ENCODE results near the gene PSTPIP2.
"Not testable (repeated sequence)": the region's sequence is repeated elsewhere in the genome, so short reads cannot be mapped to it uniquely, and the experiment has no call there.

The PSTPIP2 gene

DNA sequence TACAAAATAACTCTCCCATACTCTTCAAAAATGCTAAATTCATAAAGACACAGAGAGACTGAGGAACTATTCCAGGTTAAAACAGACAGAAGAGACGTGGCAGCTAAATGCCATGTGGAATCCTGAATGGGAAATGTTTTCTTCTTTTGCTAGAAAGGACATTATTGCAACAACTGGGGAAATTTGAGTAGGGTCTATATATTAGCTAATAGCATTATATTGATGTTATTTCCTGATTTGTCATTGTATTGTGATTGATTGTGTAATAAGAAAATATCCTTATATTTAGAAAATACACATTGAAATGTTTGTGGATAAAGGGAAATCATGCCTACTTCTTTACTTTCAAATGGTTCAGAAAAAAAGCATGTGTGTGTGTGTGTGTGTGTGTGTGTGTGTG lies 23.4 kb downstream of the PSTPIP2 start:
- Histone ChIP-seq H3K4me2 (ENCODE audit: low read length) (no peak overlapping the region), H3K4me1 (ENCODE audit: control insufficient read depth, insufficient read depth, low read length) (peaks cover 17% of the 10 kb centered on the region), H3K4me3 (ENCODE audit: low read length) (no peak overlapping the region), H3K9me3 (replicated peaks; ENCODE audit: low read length) (no peaks in the 10 kb centered on the region), H3K36me3 (ENCODE audit: insufficient read depth, low read length) (no peaks in the 10 kb centered on the region), H3K9ac (ENCODE audit: low read depth, low read length) (no peak overlapping the region), H3K27me3 (ENCODE audit: control insufficient read depth, insufficient read depth, low read length) (no peaks in the 10 kb centered on the region)

DNA sequence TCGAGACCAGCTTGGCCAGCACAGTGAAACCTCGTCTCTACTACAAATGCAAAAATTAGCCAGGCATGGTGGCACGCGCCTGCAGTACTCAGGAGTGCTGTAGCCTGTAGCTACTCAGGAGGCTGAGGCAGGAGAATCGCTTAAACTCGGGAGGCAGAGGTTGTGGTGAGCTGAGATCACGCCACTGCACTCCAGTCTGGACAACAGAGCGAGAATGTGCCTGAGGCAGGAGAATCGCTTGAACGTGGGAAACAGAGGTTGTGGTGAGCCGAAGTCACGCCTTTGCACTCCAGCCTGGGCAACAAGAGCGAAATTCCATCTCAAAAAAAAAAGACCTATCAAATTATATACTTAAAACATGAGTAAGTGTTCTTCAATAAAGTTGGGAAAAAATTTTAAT lies 24.7 kb downstream of the PSTPIP2 start:
- H3K27me3 ChIP-seq (ENCODE audit: control insufficient read depth, insufficient read depth, low read length); H3K4me3 ChIP-seq (ENCODE audit: low read length); H3K36me3 ChIP-seq (ENCODE audit: insufficient read depth, low read length); H3K9me3 ChIP-seq (replicated peaks; ENCODE audit: low read length); H3K4me2 ChIP-seq (ENCODE audit: low read length); H3K9ac ChIP-seq (ENCODE audit: low read depth, low read length): not testable (repeated sequence)
- H3K4me1 ChIP-seq (ENCODE audit: control insufficient read depth, insufficient read depth, low read length): peaks cover 22% of the 10 kb centered on the region

- no peak overlapping the region for H3K9ac ChIP-seq (ENCODE audit: low read depth, low read length)
- no peak overlapping the region for H3K4me3 ChIP-seq (ENCODE audit: low read length)
- H3K36me3 ChIP-seq (ENCODE audit: insufficient read depth, low read length): no peaks in the 10 kb centered on the region
These were observed 25.4 kb downstream of the PSTPIP2 start for GRCh38 chr18:46046688-46047087.

GRCh38 chr18:46046126-46046525 lies 25.9 kb downstream of the PSTPIP2 start:
- H3K9ac ChIP-seq (ENCODE audit: low read depth, low read length): no peak overlapping the region
- H3K4me3 ChIP-seq (ENCODE audit: low read length): no peak overlapping the region
- no peaks in the 10 kb centered on the region for H3K9me3 ChIP-seq (replicated peaks; ENCODE audit: low read length)
- peaks cover 16% of the 10 kb centered on the region for H3K4me1 ChIP-seq (ENCODE audit: control insufficient read depth, insufficient read depth, low read length)
- H3K27me3 ChIP-seq (ENCODE audit: control insufficient read depth, insufficient read depth, low read length): no peaks in the 10 kb centered on the region
- H3K36me3 ChIP-seq (ENCODE audit: insufficient read depth, low read length): no peaks in the 10 kb centered on the region
- no peak overlapping the region for H3K4me2 ChIP-seq (ENCODE audit: low read length)

More at GRCh38 chr18:46046688-46047087, 25.4 kb downstream of the PSTPIP2 start:
- Histone ChIP-seq H3K27me3 (ENCODE audit: control insufficient read depth, insufficient read depth, low read length) (no peaks in the 10 kb centered on the region), H3K9me3 (replicated peaks; ENCODE audit: low read length) (no peaks in the 10 kb centered on the region), H3K4me2 (ENCODE audit: low read length) (no peak overlapping the region), H3K4me1 (ENCODE audit: control insufficient read depth, insufficient read depth, low read length) (peaks cover 17% of the 10 kb centered on the region)

- Histone ChIP-seq H3K36me3 (ENCODE audit: insufficient read depth, low read length) (no peaks in the 10 kb centered on the region), H3K27me3 (ENCODE audit: control insufficient read depth, insufficient read depth, low read length) (no peaks in the 10 kb centered on the region), H3K9me3 (replicated peaks; ENCODE audit: low read length) (no peaks in the 10 kb centered on the region), H3K4me2 (ENCODE audit: low read length) (no peak overlapping the region), H3K4me3 (ENCODE audit: low read length) (no peak overlapping the region), H3K9ac (ENCODE audit: low read depth, low read length) (no peak overlapping the region), H3K4me1 (ENCODE audit: control insufficient read depth, insufficient read depth, low read length) (peaks cover 7% of the 10 kb centered on the region)
These were observed 29.4 kb downstream of the PSTPIP2 start for GRCh38 chr18:46042571-46043123.

- no peak overlapping the region for H3K4me3 ChIP-seq (ENCODE audit: low read length)
These were observed 31.3 kb downstream of the PSTPIP2 start for GRCh38 chr18:46040747-46041104.

DNA sequence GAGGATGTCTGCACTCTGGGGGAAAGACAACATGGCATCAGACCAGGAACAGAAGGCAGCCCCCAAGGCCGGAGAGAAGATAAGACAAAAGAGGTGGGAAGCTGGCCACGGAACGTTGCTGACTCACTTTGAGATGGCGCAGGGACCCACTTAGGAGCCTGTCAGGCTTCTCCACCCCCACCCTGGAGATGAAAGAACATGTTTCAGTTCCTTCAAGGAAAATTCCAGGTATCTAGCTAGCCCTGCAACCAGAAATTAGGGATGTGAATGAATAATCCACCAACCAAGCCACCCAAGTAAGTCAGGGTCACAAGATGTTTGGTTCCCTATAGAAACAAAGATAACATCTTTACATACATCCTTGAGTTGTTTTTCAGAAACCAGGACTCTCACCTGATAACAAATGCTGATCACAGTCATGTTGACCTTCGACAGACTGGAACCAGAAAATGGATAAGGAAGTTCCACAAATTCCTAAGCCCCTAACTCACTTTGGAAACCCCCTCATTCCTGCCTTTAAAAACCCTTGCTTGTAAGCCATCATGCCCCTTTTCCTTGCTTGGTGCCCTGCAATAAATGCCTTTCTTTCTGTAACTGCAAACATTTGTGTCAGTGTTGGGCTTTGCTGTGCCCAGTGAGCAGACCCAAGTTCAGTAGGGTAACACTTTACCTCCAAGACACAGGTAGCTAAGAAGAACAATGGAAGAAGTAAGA lies 31.9 kb downstream of the PSTPIP2 start:
- Histone ChIP-seq H3K9me3 (replicated peaks; ENCODE audit: low read length) (no peaks in the 10 kb centered on the region), H3K27me3 (ENCODE audit: control insufficient read depth, insufficient read depth, low read length) (no peaks in the 10 kb centered on the region), H3K4me3 (ENCODE audit: low read length) (no peak overlapping the region), H3K36me3 (ENCODE audit: insufficient read depth, low read length) (no peaks in the 10 kb centered on the region), H3K4me2 (ENCODE audit: low read length) (no peak overlapping the region), H3K4me1 (ENCODE audit: control insufficient read depth, insufficient read depth, low read length) (peaks cover 10% of the 10 kb centered on the region), H3K9ac (ENCODE audit: low read depth, low read length) (no peak overlapping the region)

More at GRCh38 chr18:46040747-46041104, 31.3 kb downstream of the PSTPIP2 start:
- peaks cover 7% of the 10 kb centered on the region for H3K4me1 ChIP-seq (ENCODE audit: control insufficient read depth, insufficient read depth, low read length)
- no peaks in the 10 kb centered on the region for H3K27me3 ChIP-seq (ENCODE audit: control insufficient read depth, insufficient read depth, low read length)
- no peak overlapping the region for H3K4me2 ChIP-seq (ENCODE audit: low read length)
- H3K36me3 ChIP-seq (ENCODE audit: insufficient read depth, low read length): no peaks in the 10 kb centered on the region
- H3K9ac ChIP-seq (ENCODE audit: low read depth, low read length): no peak overlapping the region
- no peaks in the 10 kb centered on the region for H3K9me3 ChIP-seq (replicated peaks; ENCODE audit: low read length)

DNA sequence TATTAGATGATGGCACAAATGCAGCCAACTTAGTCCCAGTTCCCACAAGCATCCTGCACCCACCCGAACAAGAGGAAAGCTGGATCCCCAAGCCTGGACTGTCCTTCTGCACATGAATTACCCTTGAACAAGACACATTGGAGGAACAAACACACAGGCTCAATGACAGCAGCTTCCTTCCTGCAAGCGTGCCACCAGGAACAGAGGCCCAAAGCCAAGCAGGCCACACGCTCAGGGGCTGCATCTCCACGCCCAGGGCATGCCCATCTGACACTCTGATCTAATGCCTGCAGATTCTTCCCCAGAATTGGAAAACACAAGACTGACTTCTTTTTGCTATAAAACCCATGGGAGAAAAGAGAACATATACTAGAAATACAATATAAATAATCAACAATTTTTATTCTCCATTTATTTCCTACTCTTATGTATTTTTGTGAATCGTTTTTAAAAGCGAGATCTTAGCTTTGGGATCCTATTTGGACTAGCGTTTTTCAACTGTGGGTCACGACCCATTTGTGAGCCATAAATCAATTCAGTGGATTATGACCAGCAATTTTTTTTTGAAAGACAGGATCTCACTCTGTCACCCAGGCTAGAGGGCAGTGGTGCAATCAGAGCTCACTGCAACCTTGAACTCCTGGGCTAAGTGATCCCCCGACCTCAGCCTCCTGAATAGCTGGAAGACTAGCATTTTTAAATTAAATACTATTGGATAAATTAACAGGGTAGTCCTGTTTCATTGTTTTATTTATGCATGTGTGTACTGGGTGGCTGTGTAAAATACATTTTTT lies 34.4 kb downstream of the PSTPIP2 start:
- Histone ChIP-seq H3K4me3 (ENCODE audit: low read length) (no peak overlapping the region), H3K27me3 (ENCODE audit: control insufficient read depth, insufficient read depth, low read length) (no peaks in the 10 kb centered on the region), H3K4me1 (ENCODE audit: control insufficient read depth, insufficient read depth, low read length) (peaks cover 8% of the 10 kb centered on the region), H3K4me2 (ENCODE audit: low read length) (no peak overlapping the region), H3K36me3 (ENCODE audit: insufficient read depth, low read length) (no peaks in the 10 kb centered on the region), H3K9me3 (replicated peaks; ENCODE audit: low read length) (no peaks in the 10 kb centered on the region), H3K9ac (ENCODE audit: low read depth, low read length) (no peak overlapping the region)

DNA sequence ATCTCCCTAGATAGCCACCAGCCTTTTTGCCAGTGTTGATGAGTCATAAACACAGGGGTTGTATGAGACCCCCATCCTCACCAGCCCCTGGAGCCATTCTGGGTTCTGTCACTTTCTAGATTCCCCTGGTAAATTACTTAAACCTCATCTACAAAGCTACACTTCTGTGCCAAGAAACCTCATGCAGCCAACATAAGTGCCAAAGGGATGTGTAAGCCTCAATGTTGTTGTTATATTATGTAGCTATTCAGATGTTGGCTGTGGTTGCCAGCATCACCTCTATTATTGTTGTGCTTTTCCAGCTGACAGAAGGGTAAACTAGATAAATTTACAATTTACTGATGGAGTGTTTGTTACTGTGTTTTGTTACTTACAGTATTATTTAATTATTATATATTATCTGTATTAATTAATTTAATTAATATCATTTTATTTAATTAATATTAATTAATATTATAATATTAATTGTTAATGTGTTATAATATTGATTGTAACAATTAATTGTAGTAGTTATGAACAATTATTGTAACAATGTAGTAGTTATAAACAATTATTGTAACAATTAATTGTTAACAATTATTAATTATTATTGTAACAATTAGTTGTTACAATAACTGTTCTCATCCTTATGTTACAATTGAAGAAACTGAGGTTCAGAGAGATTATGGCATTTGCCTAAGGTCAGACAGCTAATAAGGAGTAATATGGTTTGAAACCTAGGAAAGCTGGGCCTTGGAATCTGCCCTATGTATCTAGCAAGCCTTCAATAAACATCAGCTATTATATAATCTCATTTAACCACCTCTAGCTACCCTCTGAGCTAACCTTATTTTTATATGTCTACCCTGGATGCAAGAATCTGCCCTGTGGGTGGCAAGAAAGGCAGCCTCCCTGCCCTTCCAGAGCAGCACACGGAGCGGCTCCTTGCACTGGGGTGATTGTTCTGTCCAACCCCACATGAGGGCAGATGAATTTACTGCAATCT lies 36.1 kb downstream of the PSTPIP2 start:
- Histone ChIP-seq H3K4me1 (ENCODE audit: control insufficient read depth, insufficient read depth, low read length) (peaks cover 3% of the 10 kb centered on the region), H3K27me3 (ENCODE audit: control insufficient read depth, insufficient read depth, low read length) (no peaks in the 10 kb centered on the region), H3K9me3 (replicated peaks; ENCODE audit: low read length) (no peaks in the 10 kb centered on the region), H3K9ac (ENCODE audit: low read depth, low read length) (no peak overlapping the region), H3K4me3 (ENCODE audit: low read length) (no peak overlapping the region), H3K4me2 (ENCODE audit: low read length) (no peak overlapping the region), H3K36me3 (ENCODE audit: insufficient read depth, low read length) (no peaks in the 10 kb centered on the region)

DNA sequence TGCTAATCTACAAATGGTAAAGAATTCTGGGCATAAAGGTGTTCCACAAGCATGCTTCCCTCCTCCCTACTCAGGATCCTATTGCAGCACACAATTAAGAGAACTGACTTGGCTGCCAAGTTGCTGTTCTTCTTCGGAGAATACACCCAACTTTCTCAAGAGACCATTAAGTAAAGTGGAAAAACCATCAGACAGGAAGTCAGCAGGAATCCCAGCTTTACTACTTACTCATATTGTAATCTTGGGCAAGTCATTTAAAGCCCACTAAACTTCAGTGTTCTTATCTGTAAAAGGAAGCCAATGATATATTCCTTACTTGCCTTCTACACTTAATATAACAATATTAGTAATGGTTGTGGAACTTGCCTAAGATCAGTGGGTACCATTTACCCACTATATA lies 37.8 kb downstream of the PSTPIP2 start:
- Histone ChIP-seq H3K4me3 (ENCODE audit: low read length) (no peak overlapping the region), H3K4me1 (ENCODE audit: control insufficient read depth, insufficient read depth, low read length) (peaks cover 3% of the 10 kb centered on the region), H3K4me2 (ENCODE audit: low read length) (no peak overlapping the region), H3K27me3 (ENCODE audit: control insufficient read depth, insufficient read depth, low read length) (no peaks in the 10 kb centered on the region), H3K9me3 (replicated peaks; ENCODE audit: low read length) (no peaks in the 10 kb centered on the region), H3K9ac (ENCODE audit: low read depth, low read length) (no peak overlapping the region), H3K36me3 (ENCODE audit: insufficient read depth, low read length) (no peaks in the 10 kb centered on the region)

DNA sequence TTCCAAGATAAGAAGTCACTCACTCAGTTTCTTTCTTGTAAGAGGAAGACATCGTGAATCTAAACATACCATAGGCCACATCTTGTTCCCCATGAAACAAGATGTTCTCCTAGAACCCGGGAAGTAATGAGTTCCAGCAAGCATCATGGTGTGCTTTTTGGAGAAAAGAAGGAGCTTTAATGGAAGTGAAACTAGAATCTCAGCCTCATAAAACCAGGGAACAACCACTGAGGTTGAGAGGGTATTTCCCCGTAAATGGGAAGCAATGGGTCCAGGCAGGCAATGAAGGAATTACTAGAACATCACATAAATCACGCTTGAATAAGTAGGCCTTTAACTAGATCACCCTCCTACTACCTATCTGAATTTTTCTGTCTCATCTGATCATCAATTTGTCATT lies 40.3 kb downstream of the PSTPIP2 start:
- no peak overlapping the region for H3K9ac ChIP-seq (ENCODE audit: low read depth, low read length)
- H3K36me3 ChIP-seq (ENCODE audit: insufficient read depth, low read length): no peaks in the 10 kb centered on the region
- H3K27me3 ChIP-seq (ENCODE audit: control insufficient read depth, insufficient read depth, low read length): no peaks in the 10 kb centered on the region
- H3K4me1 ChIP-seq (ENCODE audit: control insufficient read depth, insufficient read depth, low read length): peaks cover 9% of the 10 kb centered on the region
- H3K4me2 ChIP-seq (ENCODE audit: low read length): no peak overlapping the region
- no peak overlapping the region for H3K4me3 ChIP-seq (ENCODE audit: low read length)
- no peaks in the 10 kb centered on the region for H3K9me3 ChIP-seq (replicated peaks; ENCODE audit: low read length)

Measured in skeletal muscle satellite cell (primary cell).